Measurements from ENCODE around the gene RNF114. TPM values are rescaled to one million over a fixed set of nuclear protein-coding genes. Genes with fewer than 3 reads are reported as not detected.

RNF114 gene, protein sequence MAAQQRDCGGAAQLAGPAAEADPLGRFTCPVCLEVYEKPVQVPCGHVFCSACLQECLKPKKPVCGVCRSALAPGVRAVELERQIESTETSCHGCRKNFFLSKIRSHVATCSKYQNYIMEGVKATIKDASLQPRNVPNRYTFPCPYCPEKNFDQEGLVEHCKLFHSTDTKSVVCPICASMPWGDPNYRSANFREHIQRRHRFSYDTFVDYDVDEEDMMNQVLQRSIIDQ
- 84.6 and 128 TPM in 2 replicates for total RNA-seq

DNA sequence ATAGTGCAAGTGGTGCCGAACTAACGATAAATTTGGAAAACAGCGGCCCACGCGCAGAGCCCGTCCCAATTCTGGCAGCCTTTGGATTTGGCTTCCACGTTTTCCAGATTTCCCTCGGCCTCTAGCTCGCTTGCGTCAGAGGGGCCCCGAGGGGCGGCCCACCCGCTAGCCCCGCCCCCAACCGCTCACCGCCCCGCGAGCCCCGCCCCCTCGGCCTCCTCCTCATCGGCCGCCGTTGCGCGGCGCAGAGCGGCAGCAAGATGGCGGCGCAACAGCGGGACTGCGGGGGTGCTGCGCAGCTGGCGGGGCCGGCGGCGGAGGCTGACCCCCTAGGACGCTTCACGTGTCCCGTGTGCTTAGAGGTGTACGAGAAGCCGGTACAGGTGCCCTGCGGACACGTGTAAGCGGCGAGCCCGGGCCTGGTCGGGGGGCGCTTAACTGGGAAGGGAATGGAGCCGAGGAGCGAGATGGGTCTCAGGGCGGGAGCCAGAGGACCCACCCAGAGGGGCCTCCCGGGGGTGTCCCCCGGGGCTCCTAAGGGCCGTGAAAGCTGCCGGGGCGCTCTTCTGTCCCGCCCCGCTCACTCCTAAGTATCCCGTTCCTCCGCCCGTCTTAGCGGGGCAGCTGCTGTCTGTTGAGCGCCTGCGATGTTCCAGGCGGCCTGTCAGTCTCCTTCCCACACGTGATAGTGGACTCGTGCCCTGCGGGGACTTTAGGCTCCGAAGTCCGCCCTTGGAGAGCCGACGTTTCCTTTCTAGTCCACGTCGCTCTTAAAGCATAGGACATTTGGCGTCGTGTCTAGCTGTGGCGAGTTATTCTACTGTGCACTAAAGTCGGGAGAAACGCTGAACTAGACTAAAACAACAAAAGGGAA, at the start of gene RNF114:
Gene RNF114, plus strand, starts transcription at position 245 of the 874 bp plus-strand sequence. Its CDS starts 16 bp downstream, at position 261.

DNA sequence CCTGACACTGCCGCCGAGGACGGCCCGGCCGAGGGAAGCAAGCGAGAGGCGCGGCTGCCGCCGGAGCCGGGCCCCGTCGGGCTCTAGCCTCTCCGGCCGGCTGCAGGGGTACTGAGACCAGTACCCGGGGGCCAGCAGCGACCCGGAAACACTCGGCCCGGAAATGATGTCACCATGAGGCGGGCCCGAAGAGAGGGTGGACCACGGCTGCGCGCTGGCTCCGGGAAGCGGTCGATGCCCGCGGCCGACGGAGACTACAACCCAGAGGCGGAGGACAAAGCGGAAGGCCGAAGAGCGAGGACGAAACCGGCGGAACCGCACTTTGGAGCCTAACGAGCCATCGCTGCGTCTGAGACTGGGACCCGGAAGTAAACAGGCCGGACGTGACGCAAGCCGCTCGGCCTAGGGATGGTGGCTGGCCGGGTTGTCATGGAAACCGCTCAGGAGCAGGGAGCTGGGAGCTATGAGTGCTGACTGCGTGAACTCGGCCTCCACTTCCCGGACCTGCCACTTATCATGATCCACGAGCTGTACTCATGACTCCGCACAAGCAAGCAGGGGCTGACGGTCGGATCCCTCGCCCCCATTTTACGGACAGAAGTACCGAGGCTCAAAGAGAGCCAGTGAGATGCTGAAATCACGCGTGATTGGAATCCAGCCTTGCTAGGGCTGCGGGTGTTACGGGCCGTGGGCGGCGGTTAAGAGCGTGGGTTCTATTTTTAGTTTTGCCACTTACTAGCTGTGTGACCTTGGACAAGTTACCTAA, 20.6 kb upstream of the RNF114 start, which contains the start of gene SPATA2:
Gene SPATA2, minus strand, starts transcription at position 150 of the 766 bp plus-strand sequence. CDS start 7,039 bp downstream, outside the sequence.

DNA sequence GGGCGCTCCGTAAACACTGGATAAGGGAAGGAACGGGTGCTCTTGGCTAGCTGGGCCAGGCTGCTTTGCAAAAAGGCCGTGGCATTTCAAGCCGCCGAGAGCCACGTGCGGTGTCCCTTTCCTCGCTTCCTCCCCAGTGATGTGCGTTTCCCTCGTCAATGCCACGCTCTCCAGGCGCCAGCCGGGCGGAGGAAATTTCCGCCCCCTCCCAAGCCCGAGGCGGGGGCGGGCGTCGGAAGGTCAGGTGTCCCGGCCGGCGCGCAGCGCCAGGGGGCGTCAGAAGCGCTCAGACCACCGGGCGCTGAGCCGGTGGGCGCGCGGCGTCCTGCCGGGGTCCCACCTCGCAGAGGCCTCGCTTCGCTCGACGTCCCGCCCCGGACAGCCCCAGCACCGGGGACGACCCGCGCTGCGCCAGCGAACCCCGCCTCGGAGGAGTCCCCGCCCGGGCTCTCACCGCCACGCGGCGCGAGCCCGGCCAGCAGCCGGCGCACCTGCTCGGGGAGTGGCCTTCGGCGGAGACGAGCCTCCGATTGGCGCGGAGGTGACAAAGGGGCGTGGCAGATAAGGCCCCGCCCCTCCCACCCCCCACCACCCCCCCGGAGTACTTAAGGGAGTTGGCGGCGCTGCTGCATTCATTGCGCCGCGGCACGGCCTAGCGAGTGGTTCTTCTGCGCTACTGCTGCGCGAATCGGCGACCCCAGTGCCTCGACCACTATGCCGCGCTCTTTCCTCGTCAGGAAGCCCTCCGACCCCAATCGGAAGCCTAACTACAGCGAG, 46.3 kb downstream of the RNF114 start, which contains the start of gene SNAI1:
Gene SNAI1, plus strand, starts transcription at position 635 of the 777 bp plus-strand sequence. Its CDS starts 80 bp downstream, at position 715.

Other genes starting within 250 kb of the RNF114 start
- 19.5 and 20.5 TPM in 2 replicates for gene B4GALT5, start 222.5 kb upstream of the RNF114 start, total RNA-seq
- 3.1 and 3.6 TPM in 2 replicates for gene SLC9A8, start 123.6 kb upstream of the RNF114 start, total RNA-seq
- 3.3 TPM in 2 replicates for gene SPATA2, start 20.9 kb upstream of the RNF114 start, total RNA-seq
- gene SNAI1, start 46.6 kb downstream of the RNF114 start, total RNA-seq: 3.7 and 5.1 TPM in 2 replicates
- 62.2 and 75.9 TPM in 2 replicates for gene UBE2V1, start 176.8 kb downstream of the RNF114 start, total RNA-seq
- 34.6 and 34.8 TPM in 2 replicates for gene PEDS1, start 217.3 kb downstream of the RNF114 start, total RNA-seq

Measured in cardiac ventricle fibroblast (primary cell).